Stimulated activated CD8-positive, alpha-beta memory T cell treated with anti-CD3 and anti-CD28 coated beads, Interleukin-12 subunit alpha, Interleukin-12 subunit beta, amount 100 ng/mL, for 24 hours (primary cell): ENCODE results near the gene CPSF4L.

Source experiments
- DNase-seq: peaks from one replicate; pipeline ENCODE4 v3.0.0-alpha.2; 2020; ENCODE audit errors: extremely low read depth

Gene CPSF4L

GRCh38 chr17:73289549-73290254, 28.0 kb upstream of the CPSF4L start:
- DNase-seq: no peak

- DNase-seq: no peak
These were observed 27.0 kb upstream of the CPSF4L start for GRCh38 chr17:73288534-73289302.

GRCh38 chr17:73286863-73287296, 25.2 kb upstream of the CPSF4L start:
- DNase-seq: no peak

- no peak for DNase-seq
These were observed 24.5 kb upstream of the CPSF4L start for GRCh38 chr17:73285916-73286862.

- DNase-seq: no peak
These were observed 23.9 kb upstream of the CPSF4L start for GRCh38 chr17:73285603-73285908.

- DNase-seq: no peak
These were observed 23.4 kb upstream of the CPSF4L start for GRCh38 chr17:73284906-73285602.

GRCh38 chr17:73284354-73284753, 22.7 kb upstream of the CPSF4L start:
- DNase-seq: no peak

- DNase-seq: no peak
These were observed 22.2 kb upstream of the CPSF4L start for GRCh38 chr17:73283841-73284282.

GRCh38 chr17:73283250-73283649, 21.6 kb upstream of the CPSF4L start:
- no peak for DNase-seq

GRCh38 chr17:73282629-73283028, 20.9 kb upstream of the CPSF4L start:
- DNase-seq: no peak

GRCh38 chr17:73281928-73282327, 20.2 kb upstream of the CPSF4L start:
- no peak for DNase-seq

- DNase-seq: no peak
These were observed 18.5 kb upstream of the CPSF4L start for GRCh38 chr17:73280191-73280590.

- DNase-seq: no peak
These were observed 18.0 kb upstream of the CPSF4L start for GRCh38 chr17:73279704-73280103.

- DNase-seq: no peak
These were observed 17.1 kb upstream of the CPSF4L start for GRCh38 chr17:73278465-73279453.

- no peak for DNase-seq
These were observed 16.4 kb upstream of the CPSF4L start for GRCh38 chr17:73278049-73278464.

GRCh38 chr17:73274490-73274889, 12.8 kb upstream of the CPSF4L start:
- no peak for DNase-seq

- DNase-seq: no peak
These were observed 11.2 kb upstream of the CPSF4L start for GRCh38 chr17:73272906-73273218.

- no peak for DNase-seq
These were observed 9.4 kb upstream of the CPSF4L start for GRCh38 chr17:73271072-73271471.

- no peak for DNase-seq
These were observed 8.1 kb upstream of the CPSF4L start for GRCh38 chr17:73269791-73270190.

GRCh38 chr17:73269329-73269615, 7.6 kb upstream of the CPSF4L start:
- no peak for DNase-seq
